A673 (cell line): ENCODE results near the gene CDKN2C. TPM values are rescaled to one million over a fixed set of nuclear protein-coding genes. Genes with fewer than 3 reads are reported as not detected.

ENCODE experiments used
- BruUV-seq: library from RNA; stranded (reverse); fragments of 400-500 nt; replicated peaks from 2 replicates; lab custom pipeline; 2021; lab: Mats Ljungman, UMichigan
- CTCF ChIA-PET: fragments of 300-600 bp; sonication (Branson Sonifier 250); formaldehyde crosslinking; loops from one replicate; lab custom pipeline; 2022; ENCODE audit warnings: antibody characterized with exemption; lab: Charles Lee
- POLR2A ChIA-PET: fragments of 300-600 bp; sonication (Branson Sonifier 250); formaldehyde crosslinking; loops from one replicate; lab custom pipeline; 2022; ENCODE audit warnings: antibody characterized with exemption; ENCODE audit not compliant: low non-redundant PET; lab: Charles Lee
- DNase-seq: peaks from one replicate; pipeline ENCODE4 v3.0.0-alpha.2; 2015; ENCODE audit warnings: low spot score
- H3K27ac ChIP-seq: fragments of 200-600 bp; sonication (generic); 2 replicates; pipeline ENCODE4 v1.5.1; 2016; ENCODE audit warnings: mixed run types, low read depth, mild to moderate bottlenecking, mixed read lengths, antibody characterized with exemption, low read length; ENCODE audit not compliant: poor library complexity, severe bottlenecking
- H3K27me3 ChIP-seq: fragments of 200-600 bp; sonication (generic); replicated peaks from 2 replicates; pipeline ENCODE4 v1.6.1; 2017; ENCODE audit warnings: mixed run types, low read depth, mild to moderate bottlenecking, mixed read lengths, antibody characterized with exemption, low read length; ENCODE audit not compliant: insufficient read depth, poor library complexity
- H3K36me3 ChIP-seq: fragments of 200-600 bp; sonication (generic); 2 replicates; pipeline ENCODE4 v1.6.1; 2016; ENCODE audit warnings: mixed run types, mild to moderate bottlenecking, mixed read lengths, antibody characterized with exemption, low read length; ENCODE audit not compliant: insufficient read depth, poor library complexity, severe bottlenecking
- H3K4me1 ChIP-seq: fragments of 200-600 bp; sonication (generic); 2 replicates; pipeline ENCODE4 v1.6.1; 2017; ENCODE audit warnings: mixed run types, mild to moderate bottlenecking, mixed read lengths, antibody characterized with exemption, low read length; ENCODE audit not compliant: insufficient read depth, poor library complexity, severe bottlenecking
- H3K4me3 ChIP-seq: fragments of 200-600 bp; sonication (generic); 2 replicates; pipeline ENCODE4 v1.5.1; 2016; ENCODE audit warnings: low read depth, mixed run types, mild to moderate bottlenecking, mixed read lengths, low read length; ENCODE audit not compliant: poor library complexity, severe bottlenecking
- H3K9me3 ChIP-seq: fragments of 200-600 bp; sonication (generic); 2 replicates; pipeline ENCODE4 v1.6.1; 2016; ENCODE audit warnings: mixed run types, low read depth, mild to moderate bottlenecking, mixed read lengths, antibody characterized with exemption, low read length; ENCODE audit not compliant: poor library complexity, severe bottlenecking
- CTCF ChIP-seq: fragments of 300-800, 200-600 bp; sonication (generic); conservative IDR thresholded peaks from 2 replicates; pipeline ENCODE4 v1.5.1; 2017; ENCODE audit warnings: low read depth, mild to moderate bottlenecking, antibody characterized with exemption, low read length, moderate library complexity, mixed read lengths
- EZH2 ChIP-seq: fragments of 200-600 bp; sonication (generic); IDR thresholded peaks from 2 replicates; pipeline ENCODE4 v1.6.1; 2017; ENCODE audit warnings: borderline replicate concordance, low read depth, mild to moderate bottlenecking, mixed read lengths, antibody characterized with exemption, low read length; ENCODE audit not compliant: poor library complexity, severe bottlenecking
- intact Hi-C: fragments of 100-400 bp; cut with micrococcal nuclease; formaldehyde crosslinking; loops from one replicate; pipeline ENCODE4 v1.10.0; 2022; ENCODE audit not compliant: unreplicated experiment
- total RNA-seq: library from RNA; stranded (reverse); gene quantifications from 2 replicates; pipeline ENCODE4 v1.2.3, GENCODE V29; 2021

Gene CDKN2C
- total RNA-seq, 1 experiment from 2014 or later: 53.5 TPM

- no TSS peak for BruUV-seq
- intact Hi-C loops: no loop called here
- no peak for DNase-seq
- TF ChIP-seq EZH2 (no peak), CTCF (no peak)
- POLR2A ChIA-PET: no interaction called here
- H3K4me3 ChIP-seq: no peak overlapping the region
- no peaks in the 10 kb centered on the region for H3K36me3 ChIP-seq
- CTCF ChIA-PET: no interaction called here
- no peaks in the 10 kb centered on the region for H3K27me3 ChIP-seq
- no peaks in the 10 kb centered on the region for H3K9me3 ChIP-seq
- no peak overlapping the region for H3K27ac ChIP-seq
- H3K4me1 ChIP-seq: peaks cover 32% of the 10 kb centered on the region
Measured at GRCh38 chr1:50980505-50980904, 10.5 kb downstream of the CDKN2C start.

- Histone ChIP-seq H3K36me3 (no peaks in the 10 kb centered on the region), H3K4me3 (no peak overlapping the region), H3K27ac (peak overlapping the region; percentile 10), H3K27me3 (no peaks in the 10 kb centered on the region), H3K9me3 (no peaks in the 10 kb centered on the region), H3K4me1 (peaks cover 25% of the 10 kb centered on the region)
- POLR2A ChIA-PET: no interaction called here
- intact Hi-C loops: no loop called here
- DNase-seq: no peak
- CTCF ChIA-PET: no interaction called here
- TF ChIP-seq EZH2 (no peak), CTCF (no peak)
- BruUV-seq: no TSS peak
Measured at GRCh38 chr1:50981741-50982140, 11.7 kb downstream of the CDKN2C start.

- BruUV-seq: no TSS peak
- Histone ChIP-seq H3K9me3 (no peaks in the 10 kb centered on the region), H3K27me3 (no peaks in the 10 kb centered on the region), H3K27ac (no peak overlapping the region), H3K4me3 (no peak overlapping the region), H3K4me1 (peaks cover 25% of the 10 kb centered on the region), H3K36me3 (no peaks in the 10 kb centered on the region)
- TF ChIP-seq EZH2 (no peak), CTCF (no peak)
- ChIA-PET POLR2A (no interaction called here), CTCF (no interaction called here)
- no peak for DNase-seq
- intact Hi-C loops: no loop called here
Measured at GRCh38 chr1:50982611-50983010, 12.6 kb downstream of the CDKN2C start.
